H9 (cell line): ENCODE data around the gene PRPF19. TPM values are rescaled to one million over a fixed set of nuclear protein-coding genes. Genes with fewer than 3 reads are reported as not detected.

Source experiments
- DNase-seq: peaks from one replicate; pipeline ENCODE4 v3.0.0-alpha.2; 2017
- H2AFZ ChIP-seq: one replicate; pipeline ENCODE4 v1.6.1; 2013; ENCODE audit warnings: mild to moderate bottlenecking, low read length, control low read depth, moderate library complexity
- H2AK5ac ChIP-seq: 2 replicates; pipeline ENCODE4 v1.6.1; 2013; ENCODE audit warnings: low read length, control low read depth, mixed read lengths; ENCODE audit not compliant: insufficient read length
- H2BK120ac ChIP-seq: one replicate; pipeline ENCODE4 v1.6.1; 2013; ENCODE audit warnings: low read depth, mild to moderate bottlenecking, low read length, control low read depth, inconsistent platforms; ENCODE audit not compliant: poor library complexity, severe bottlenecking
- H2BK12ac ChIP-seq: 2 replicates; pipeline ENCODE4 v1.6.1; 2013; ENCODE audit warnings: low read length, control low read depth, mixed read lengths, low read depth; ENCODE audit not compliant: insufficient read length
- H2BK15ac ChIP-seq: 2 replicates; pipeline ENCODE4 v1.6.1; 2013; ENCODE audit warnings: low read depth, low read length, control low read depth
- H2BK20ac ChIP-seq: one replicate; pipeline ENCODE4 v1.6.1; 2013; ENCODE audit warnings: low read depth, mild to moderate bottlenecking, low read length, control low read depth, inconsistent platforms; ENCODE audit not compliant: poor library complexity, severe bottlenecking
- H2BK5ac ChIP-seq: 2 replicates; pipeline ENCODE4 v1.6.1; 2013; ENCODE audit warnings: low read length, control low read depth, mixed read lengths; ENCODE audit not compliant: insufficient read length
- H3K14ac ChIP-seq: 2 replicates; pipeline ENCODE4 v1.6.1; 2013; ENCODE audit warnings: low read length, control low read depth; ENCODE audit not compliant: insufficient read depth
- H3K18ac ChIP-seq: 2 replicates; pipeline ENCODE4 v1.6.1; 2013; ENCODE audit warnings: low read depth, mild to moderate bottlenecking, mixed read lengths, low read length, control low read depth; ENCODE audit not compliant: insufficient read length
- H3K23ac ChIP-seq: 2 replicates; pipeline ENCODE4 v1.6.1; 2013; ENCODE audit warnings: low read length, control low read depth, mixed read lengths, low read depth; ENCODE audit not compliant: insufficient read length
- H3K23me2 ChIP-seq: 2 replicates; pipeline ENCODE4 v1.6.1; 2013; ENCODE audit warnings: low read depth, mild to moderate bottlenecking, mixed read lengths, low read length, control low read depth; ENCODE audit not compliant: insufficient read length, poor library complexity, severe bottlenecking
- H3K27ac ChIP-seq: 2 replicates; pipeline ENCODE4 v1.5.1; 2013; ENCODE audit warnings: low read length, control low read depth, mixed read lengths, low read depth; ENCODE audit not compliant: insufficient read length
- H3K27me3 ChIP-seq: 2 replicates; pipeline ENCODE4 v1.6.1; 2013; ENCODE audit warnings: low read length, control low read depth, inconsistent platforms; ENCODE audit not compliant: insufficient read depth
- H3K4ac ChIP-seq: 2 replicates; pipeline ENCODE4 v1.6.1; 2013; ENCODE audit warnings: low read depth, mild to moderate bottlenecking, control low read depth, inconsistent platforms, low read length, moderate library complexity
- H3K4me1 ChIP-seq: 2 replicates; pipeline ENCODE4 v1.6.1; 2013; ENCODE audit warnings: low read length, control low read depth, inconsistent platforms; ENCODE audit not compliant: insufficient read depth
- H3K4me2 ChIP-seq: 2 replicates; pipeline ENCODE4 v1.6.1; 2013; ENCODE audit warnings: low read length, control low read depth, mixed read lengths; ENCODE audit not compliant: insufficient read length, insufficient read depth
- H3K56ac ChIP-seq: 2 replicates; pipeline ENCODE4 v1.6.1; 2013; ENCODE audit warnings: low read depth, mild to moderate bottlenecking, mixed read lengths, low read length, control low read depth; ENCODE audit not compliant: insufficient read length
- H3K79me1 ChIP-seq: 2 replicates; pipeline ENCODE4 v1.6.1; 2013; ENCODE audit warnings: low read depth, mild to moderate bottlenecking, moderate library complexity, low read length, control low read depth, inconsistent platforms; ENCODE audit not compliant: insufficient read depth, poor library complexity, severe bottlenecking
- H3K79me2 ChIP-seq: 2 replicates; pipeline ENCODE4 v1.6.1; 2013; ENCODE audit warnings: low read length, control low read depth, inconsistent platforms; ENCODE audit not compliant: insufficient read depth
- H3K9ac ChIP-seq: 2 replicates; pipeline ENCODE4 v1.6.1; 2013; ENCODE audit warnings: low read length, control low read depth, mixed read lengths; ENCODE audit not compliant: insufficient read length; ENCODE audit errors: extremely low read depth
- H3K9me3 ChIP-seq: one replicate; pipeline ENCODE4 v1.6.1; 2013; ENCODE audit warnings: low read depth, low read length, inconsistent platforms; ENCODE audit not compliant: control insufficient read depth
- H3T11ph ChIP-seq: one replicate; pipeline ENCODE4 v1.6.1; 2013; ENCODE audit warnings: mild to moderate bottlenecking, low read length, control low read depth, inconsistent platforms
- H4K20me1 ChIP-seq: one replicate; pipeline ENCODE4 v1.6.1; 2013; ENCODE audit not compliant: control insufficient read depth, insufficient read length, insufficient read depth
- H4K5ac ChIP-seq: 2 replicates; pipeline ENCODE4 v1.6.1; 2013; ENCODE audit warnings: low read depth, mild to moderate bottlenecking, mixed read lengths, low read length, control low read depth; ENCODE audit not compliant: insufficient read length
- H4K8ac ChIP-seq: replicated peaks from 2 replicates; pipeline ENCODE4 v1.6.1; 2013; ENCODE audit warnings: low read length, control low read depth, mixed read lengths, low read depth; ENCODE audit not compliant: insufficient read length
- H4K91ac ChIP-seq: 2 replicates; pipeline ENCODE4 v1.6.1; 2013; ENCODE audit warnings: low read depth, mild to moderate bottlenecking, moderate library complexity, mixed read lengths, low read length, control low read depth; ENCODE audit not compliant: insufficient read length
- H3K27ac Mint-ChIP-seq, 3 experiments: 2 replicates in 2 of 3; 3 replicates in 1 of 3; pipeline ENCODE4 v1.8.0; 2020 to 2021; ENCODE audit warnings: mixed read lengths in 3 of 3, mild to moderate bottlenecking in 1 of 3, moderate library complexity in 1 of 3
- H3K27me3 Mint-ChIP-seq: 2 replicates; pipeline ENCODE4 v1.8.0; 2021; ENCODE audit warnings: low read depth, mild to moderate bottlenecking, moderate library complexity, mixed read lengths
- H3K36me3 Mint-ChIP-seq, 3 experiments: 2 replicates in 2 of 3; 3 replicates in 1 of 3; pipeline ENCODE4 v1.8.0; 2020 to 2021; ENCODE audit warnings: low read depth in 3 of 3, mixed read lengths in 3 of 3; ENCODE audit not compliant: insufficient read depth in 1 of 3
- H3K4me1 Mint-ChIP-seq, 2 experiments: 2 replicates each; pipeline ENCODE4 v1.8.0; 2020; ENCODE audit warnings: mixed read lengths in 2 of 2
- H3K4me3 Mint-ChIP-seq, 2 experiments: 2 replicates in 1 of 2; 3 replicates in 1 of 2; pipeline ENCODE4 v1.8.0; 2020 to 2021; ENCODE audit warnings: mild to moderate bottlenecking in 2 of 2, mixed read lengths in 2 of 2, moderate library complexity in 1 of 2
- H3K9me3 Mint-ChIP-seq, 2 experiments: 2 replicates in 1 of 2; 3 replicates in 1 of 2; pipeline ENCODE4 v1.8.0; 2020; ENCODE audit warnings: mild to moderate bottlenecking in 2 of 2, mixed read lengths in 2 of 2, moderate library complexity in 1 of 2
- CTCF ChIP-seq: fragments of 200-600 bp; sonication (generic); conservative IDR thresholded peaks from 3 replicates; pipeline ENCODE4 v1.8.0; 2021; ENCODE audit warnings: antibody characterized with exemption, mild to moderate bottlenecking
- WGBS: extraction: QIAGEN DNeasy Blood & Tissue Kit; methylation state at CpG from one replicate; pipeline ENCODE4 v1.1.7; 2013; ENCODE audit warnings: missing lambda C conversion rate, low lambda C conversion rate, mixed read lengths; ENCODE audit not compliant: insufficient read length; ENCODE audit errors: extremely low coverage; 5-methylcytosine and 5-hydroxymethylcytosine counted together
- total RNA-seq: library from RNA; stranded (reverse); gene quantifications from 2 replicates; pipeline ENCODE4 v1.2.1, GENCODE V29; 2021

Gene PRPF19
- total RNA-seq, 1 experiment from 2014 or later: 130 TPM

- H2BK12ac ChIP-seq: no peak overlapping the region
- H3K18ac ChIP-seq: no peak overlapping the region
- H2BK15ac ChIP-seq: no peak overlapping the region
- no peak overlapping the region for H3T11ph ChIP-seq
- H3K56ac ChIP-seq: no peak overlapping the region
- H3K79me1 ChIP-seq: no peaks in the 10 kb centered on the region
- no peak overlapping the region for H3K23ac ChIP-seq
- Mint-ChIP-seq H3K4me1 (peaks cover 9 to 10% of the 10 kb centered on the region in 2 experiments), H3K9me3 (peaks cover 0 to 2% of the 10 kb centered on the region in 2 experiments; a peak in 1 of 5 replicates), H3K4me3 (no peak overlapping the region), H3K27me3 (no peaks in the 10 kb centered on the region; the same call in 1 of the 2 replicates), H3K27ac (no peak overlapping the region), H3K36me3 (no peaks in the 10 kb centered on the region)
- no peak overlapping the region for H2AFZ ChIP-seq
- H2AK5ac ChIP-seq: no peak overlapping the region
- no peak overlapping the region for H4K5ac ChIP-seq
- peaks cover 2% of the 10 kb centered on the region; the same call in 1 of the 2 replicates for H3K4me1 ChIP-seq
- H4K20me1 ChIP-seq: no peaks in the 10 kb centered on the region
- H3K9me3 ChIP-seq: no peaks in the 10 kb centered on the region
- H3K9ac ChIP-seq: no peak overlapping the region
- H4K8ac ChIP-seq: no peak overlapping the region
- no peak for TF ChIP-seq CTCF
- DNase-seq: no peak
- H3K23me2 ChIP-seq: no peaks in the 10 kb centered on the region
- no peak overlapping the region for H2BK5ac ChIP-seq
- no CpG with 5 or more reads among the region's 10 CpGs for WGBS
- no peak overlapping the region for H3K27ac ChIP-seq
- no peak overlapping the region for H4K91ac ChIP-seq
- no peak overlapping the region for H3K14ac ChIP-seq
- no peaks in the 10 kb centered on the region for H3K79me2 ChIP-seq
- H2BK120ac ChIP-seq: no peak overlapping the region
- H3K27me3 ChIP-seq: no peaks in the 10 kb centered on the region
- H3K4ac ChIP-seq: no peak overlapping the region
- H2BK20ac ChIP-seq: no peak overlapping the region
- no peak overlapping the region for H3K4me2 ChIP-seq
These were observed 37.5 kb downstream of the PRPF19 start for GRCh38 chr11:60868682-60869450.
